NCI-H2227 (cell line): Measurements from ENCODE around the gene BCAS4.
"Not testable (repeated sequence)": the region's sequence is repeated elsewhere in the genome, so short reads cannot be mapped to it uniquely, and the experiment has no call there.

ENCODE experiments used
- DNase-seq: peaks from one replicate; lab custom pipeline; 2025; ENCODE audit not compliant: unreplicated experiment; lab: John Stamatoyannopoulos, UW

BCAS4 gene

DNA sequence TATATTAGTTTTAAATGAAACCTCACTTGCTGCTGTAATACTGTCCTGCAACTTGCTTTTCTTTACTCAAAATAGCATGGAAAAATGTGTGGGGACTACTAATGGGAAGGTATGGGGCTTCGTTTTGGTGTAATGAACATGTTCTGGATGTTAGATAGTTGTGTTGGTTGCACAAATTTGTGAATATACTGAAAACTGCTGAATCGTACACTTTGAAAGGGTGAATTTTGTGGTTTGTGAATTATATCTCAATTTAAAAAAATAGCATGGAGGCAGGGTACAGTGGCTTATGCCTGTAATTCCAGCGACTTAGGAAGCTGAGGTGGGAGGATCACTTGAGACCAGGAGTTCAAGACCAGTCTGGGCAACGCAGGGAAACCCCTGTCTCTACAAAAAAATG, 2.3 kb downstream of the BCAS4 start:
- DNase-seq = no peak

DNA sequence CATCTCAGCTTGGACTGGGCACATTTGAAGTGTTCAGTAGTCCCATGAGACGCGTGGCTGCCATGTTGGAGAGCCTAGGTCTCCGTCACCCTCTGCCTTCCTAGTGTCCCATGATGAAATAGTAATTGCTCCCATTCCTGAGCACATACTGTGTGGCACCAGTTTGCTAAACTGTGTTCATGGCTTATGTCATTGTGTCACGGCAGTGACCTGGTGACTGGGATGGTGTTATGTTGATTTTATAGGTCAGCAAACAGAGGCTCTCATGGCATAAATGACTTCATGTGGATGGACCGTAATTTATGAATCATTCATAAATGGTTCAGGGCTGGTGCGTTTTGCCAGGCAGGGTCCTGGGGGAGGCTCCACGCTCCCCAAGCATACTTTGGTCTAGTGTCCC, 3.8 kb downstream of the BCAS4 start:
- no peak for DNase-seq

DNA sequence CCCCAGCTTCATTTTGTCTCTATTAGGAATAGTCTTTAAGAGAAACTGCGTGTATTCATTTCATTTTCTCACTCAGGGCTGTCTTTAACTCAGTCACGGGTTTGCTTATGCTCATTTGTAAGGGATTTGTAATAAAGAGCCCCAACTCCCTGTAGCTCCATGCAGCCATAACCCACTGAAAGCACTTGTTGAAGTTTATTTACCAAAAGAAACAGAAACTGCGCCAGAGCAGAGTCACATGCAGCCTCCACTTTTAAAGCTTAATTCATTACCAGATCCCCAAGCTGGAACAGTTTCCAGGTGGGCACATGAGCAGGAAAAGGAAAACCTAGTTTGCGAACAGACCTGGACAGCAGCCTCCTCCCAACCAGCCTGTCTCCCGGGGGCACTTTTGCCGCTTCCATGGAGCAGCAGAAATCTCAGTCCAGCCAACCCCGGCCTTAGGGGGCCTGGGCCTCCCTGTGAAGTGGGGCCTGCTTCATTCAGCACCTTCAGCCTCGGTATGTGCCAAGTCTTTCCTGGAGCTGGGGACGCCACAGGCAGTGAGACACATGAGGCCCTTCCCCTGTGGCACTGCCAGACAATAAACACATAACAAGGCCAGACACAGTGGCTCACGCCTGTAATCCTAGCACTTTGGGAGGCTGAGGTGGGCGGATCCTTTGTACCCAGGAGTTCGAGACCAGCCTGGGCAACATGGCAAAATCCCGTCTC, 4.5 kb downstream of the BCAS4 start:
- DNase-seq = peak; percentile 7

DNA sequence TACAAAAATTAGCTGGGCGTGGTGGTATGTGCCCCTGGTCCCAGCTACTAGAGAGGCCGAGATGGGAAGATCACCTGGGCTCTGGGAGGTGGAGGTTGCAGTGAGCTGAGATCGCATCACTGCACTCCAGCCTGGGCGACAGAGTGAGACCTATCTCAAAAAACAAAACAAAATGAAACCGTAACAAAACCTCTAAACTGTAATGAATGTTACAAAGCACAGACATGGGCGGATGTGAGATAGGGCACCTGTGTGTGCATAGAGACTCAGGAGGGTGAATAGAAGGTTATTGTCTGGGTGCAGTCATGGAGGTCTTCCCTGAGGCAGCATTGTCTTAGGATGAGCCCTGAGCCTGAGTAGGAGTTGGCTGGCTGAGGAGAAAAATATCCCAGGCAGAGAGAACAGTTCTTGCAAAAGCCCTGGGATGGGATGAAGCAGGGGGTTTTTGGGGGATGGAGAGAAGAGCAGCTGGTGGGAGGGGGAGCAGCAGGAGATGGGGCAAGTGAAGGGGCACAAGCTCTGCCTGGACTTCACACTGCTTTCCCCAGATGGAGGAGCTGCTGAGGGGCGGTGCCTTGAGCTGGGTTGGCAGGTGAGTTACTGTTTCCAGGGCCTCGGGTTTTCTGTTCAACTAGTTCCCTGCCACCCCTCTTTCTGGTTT, 5.2 kb downstream of the BCAS4 start:
- no peak for DNase-seq

DNA sequence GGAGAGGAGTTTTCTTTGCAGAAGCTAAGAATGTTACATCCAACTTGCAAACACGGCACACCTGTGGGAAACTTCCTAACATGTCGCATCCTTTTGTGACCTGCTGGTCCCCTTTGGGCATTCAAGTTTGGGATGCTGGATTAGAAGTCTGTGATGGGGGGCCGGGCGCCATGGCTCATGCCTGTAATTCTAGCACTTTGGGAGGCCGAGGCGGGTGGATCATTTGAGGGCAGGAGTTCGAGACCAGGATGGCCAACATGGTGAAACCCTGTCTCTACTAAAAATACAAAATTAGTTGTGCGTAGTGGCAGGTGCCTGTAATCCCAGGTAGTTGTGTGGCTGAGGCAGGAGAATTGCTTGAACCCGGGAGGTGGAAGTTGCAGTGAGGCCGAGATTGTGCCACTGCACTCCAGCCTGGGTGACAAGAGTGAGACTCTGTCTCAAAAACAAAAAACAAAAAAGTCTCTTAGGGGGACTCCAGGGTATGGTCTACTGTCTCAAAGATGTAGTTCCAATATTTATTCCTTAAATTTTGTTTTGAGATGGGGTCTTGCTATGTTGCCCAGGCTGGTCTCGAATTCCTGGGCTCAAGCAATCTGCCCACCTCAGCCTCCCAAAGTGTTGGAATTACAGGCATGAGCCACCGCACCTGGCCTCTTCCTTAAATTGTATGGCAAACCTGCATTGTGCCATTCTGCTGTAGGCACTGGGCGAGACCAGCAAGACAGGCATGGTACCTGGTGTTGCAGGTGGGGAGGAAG, 6.3 kb downstream of the BCAS4 start:
- DNase-seq = not testable (repeated sequence)

DNA sequence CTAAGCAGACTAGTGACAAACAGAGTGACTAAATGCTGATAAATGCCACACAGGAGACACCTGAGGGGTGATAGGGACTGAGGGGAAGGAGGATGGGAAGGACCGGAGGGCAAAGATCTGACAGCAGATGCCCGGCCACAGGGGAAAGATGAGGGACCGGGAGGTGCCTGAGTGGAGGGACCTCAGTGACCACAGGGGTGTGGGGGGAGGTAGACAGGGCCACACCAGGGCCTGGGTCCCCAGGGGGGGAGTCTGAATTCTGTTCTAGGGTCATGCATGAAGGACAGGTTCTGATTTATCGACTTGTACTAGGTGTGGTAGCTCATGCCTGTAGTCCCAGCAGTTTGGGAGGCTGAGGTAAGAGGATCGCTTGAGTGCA, 6.9 kb downstream of the BCAS4 start:
- DNase-seq = no peak

DNA sequence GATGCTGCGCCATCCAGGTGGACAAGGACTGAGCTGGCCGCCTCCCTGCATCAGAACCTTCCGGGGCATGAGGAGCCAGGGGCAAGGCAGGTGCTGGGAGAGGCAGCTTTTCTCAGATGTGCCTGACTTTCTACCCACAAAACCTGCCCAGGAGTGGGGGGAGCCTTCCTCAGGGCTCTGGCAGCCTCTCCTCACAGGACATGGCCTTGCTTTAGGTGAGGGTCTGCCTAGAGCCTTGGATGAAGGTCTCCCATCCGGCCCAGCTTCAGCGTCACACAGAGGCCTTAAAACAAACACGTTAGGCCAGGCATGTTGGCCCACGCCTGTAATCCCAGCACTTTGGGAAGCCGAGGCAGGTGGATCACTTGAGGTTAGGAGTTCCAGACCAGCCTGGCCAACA, 7.4 kb downstream of the BCAS4 start:
- no peak for DNase-seq

DNA sequence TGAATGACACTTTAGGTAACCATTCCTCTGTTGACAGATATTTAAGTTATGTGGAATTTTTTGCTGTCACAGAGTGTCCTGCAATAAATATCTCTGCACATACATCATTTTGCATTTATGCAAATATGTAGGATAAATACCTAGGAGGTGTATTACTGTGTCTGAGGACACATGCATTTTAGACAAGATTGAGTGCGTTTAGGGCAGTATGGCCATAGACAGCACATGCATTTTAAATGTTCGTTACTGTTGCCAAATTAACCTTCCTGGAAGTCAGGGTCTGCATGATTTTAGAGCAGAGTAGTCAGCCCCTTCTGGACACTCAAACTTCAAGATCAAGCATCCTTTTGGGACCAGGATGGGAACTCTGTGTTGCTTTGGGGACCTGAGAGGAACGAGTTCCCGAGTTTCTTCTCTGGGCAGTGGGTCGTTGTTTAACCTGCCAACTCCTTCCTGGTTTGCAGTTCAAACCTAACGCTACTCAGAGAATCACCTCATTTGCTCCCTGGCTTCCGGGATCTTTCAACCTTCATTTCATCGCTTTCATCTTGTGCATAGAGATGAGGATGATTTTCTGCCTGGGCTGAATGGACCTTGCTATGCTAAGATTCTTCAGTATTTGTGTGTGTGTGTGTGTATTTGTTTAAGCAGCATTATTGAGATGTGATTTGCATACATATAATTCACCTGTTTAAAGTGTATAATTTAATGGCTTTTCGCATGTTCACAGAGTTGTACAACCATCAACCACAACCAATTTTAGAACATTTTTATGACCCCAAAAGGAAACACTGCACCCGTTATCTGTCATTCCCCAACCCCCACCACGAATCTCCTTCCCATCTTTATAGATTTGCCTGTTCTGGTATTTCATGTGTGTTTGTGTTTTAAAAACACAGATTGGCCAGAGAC, 9.8 kb downstream of the BCAS4 start:
- DNase-seq = no peak

DNA sequence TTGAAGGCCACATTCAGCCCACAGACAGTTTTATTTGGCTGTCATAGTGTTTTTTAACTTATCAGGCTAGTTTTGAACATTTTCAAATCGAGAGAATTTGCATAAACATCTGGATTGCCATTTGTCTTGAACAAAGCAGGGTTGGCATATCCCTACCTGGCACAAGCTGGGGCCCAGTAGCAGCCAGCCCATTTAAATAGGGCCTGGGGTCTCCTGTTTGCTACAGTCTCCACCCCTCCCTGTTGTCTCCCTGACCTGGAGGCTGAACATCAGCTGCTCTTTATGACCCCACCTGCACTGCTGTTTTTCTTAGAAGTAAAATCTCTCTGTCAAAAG, 10.5 kb downstream of the BCAS4 start:
- no peak for DNase-seq

DNA sequence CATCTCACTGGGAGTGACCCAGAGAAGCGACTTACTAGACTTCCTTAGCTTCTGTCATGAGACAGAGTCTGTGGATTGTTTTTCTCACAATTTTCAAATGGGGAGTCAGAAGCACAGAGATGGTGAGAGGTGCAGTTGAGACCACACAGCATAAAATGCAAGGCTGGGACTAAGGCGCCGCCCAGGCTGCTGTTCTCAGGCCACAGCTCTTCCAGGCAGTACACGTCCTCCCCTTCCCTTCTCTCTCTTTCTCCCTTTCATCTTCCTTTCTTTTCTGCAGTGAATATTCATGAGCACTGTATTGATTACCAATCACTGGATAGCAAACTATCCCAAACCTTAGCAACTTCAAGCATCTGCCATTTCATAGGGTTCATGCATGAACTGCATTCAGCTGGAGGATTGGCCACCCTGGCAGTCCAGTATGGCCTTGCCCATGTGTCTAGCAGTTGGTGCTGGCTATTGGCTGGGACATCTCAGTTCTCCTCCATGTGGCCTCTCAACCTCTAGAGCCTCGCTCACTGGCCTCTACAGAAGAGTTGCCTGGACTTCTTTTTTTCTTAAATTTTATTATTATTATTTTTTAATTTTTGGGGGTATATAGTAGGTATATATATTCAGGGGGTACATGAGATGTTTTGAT, 11.4 kb downstream of the BCAS4 start:
- DNase-seq = no peak

DNA sequence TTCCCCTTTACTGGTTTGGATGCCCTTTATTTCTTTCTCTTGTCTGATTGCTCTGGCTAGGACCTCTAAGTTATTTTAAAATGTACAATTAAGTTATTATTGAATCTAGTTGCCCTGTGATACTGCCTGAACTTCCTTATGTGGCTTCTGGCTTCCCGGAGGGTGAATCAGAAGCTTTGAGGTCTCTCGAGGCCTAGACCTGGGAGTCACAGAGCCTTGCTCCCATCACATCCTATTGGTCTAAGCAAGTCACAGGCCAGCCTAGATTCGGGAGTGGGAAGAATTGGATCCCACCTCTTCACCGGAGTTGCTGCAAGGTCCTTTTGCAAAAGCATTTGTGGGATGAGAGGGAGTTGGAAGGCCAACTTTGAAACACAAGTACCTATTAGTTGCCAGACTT, 15.2 kb downstream of the BCAS4 start:
- no peak for DNase-seq

DNA sequence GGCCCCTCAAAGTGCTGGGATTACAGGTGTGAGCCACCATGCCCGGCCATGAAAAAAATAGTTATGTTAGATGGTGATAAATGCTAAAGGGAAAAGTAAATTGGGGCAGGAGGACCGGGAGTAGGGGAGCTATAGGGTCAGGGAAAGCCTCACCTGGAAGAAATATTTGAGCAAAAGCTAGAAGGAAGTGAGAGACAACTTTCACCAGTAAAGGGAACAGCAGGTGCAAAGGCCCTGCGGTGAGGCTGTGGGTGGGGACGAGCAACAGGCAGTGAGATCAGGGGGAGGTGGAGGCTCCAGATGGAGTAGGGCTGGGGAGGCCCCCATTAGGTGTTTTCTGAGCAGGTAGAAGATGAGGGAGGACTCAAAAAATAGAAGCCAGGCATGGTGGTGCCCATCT, 16.0 kb downstream of the BCAS4 start:
- no peak for DNase-seq

DNA sequence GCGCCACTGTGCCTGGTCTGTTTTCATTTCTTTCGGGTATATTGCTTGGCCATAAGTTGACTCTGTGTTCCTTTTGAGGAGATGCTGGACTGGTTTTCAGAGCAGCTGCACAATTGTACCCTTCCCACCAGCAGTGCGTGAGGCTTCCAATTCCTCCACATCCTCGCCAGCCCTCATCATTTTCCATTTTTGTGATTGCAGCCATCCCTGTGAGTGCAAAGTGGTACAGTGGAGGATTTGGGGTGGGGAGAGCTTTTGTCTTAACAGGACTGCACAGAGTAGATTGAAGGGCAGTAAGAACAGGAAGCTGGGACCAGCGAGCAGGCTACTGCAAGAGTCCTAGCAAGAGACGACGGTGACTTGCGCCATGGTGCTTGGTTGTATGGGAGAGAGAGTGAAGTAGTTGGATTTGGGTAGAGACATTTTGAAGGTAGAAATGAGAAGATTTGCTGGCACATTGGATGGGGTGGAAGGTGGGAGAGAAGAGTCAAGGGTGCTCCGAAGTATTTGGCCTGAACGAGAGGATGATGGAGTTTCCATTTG, 18.3 kb downstream of the BCAS4 start:
- no peak for DNase-seq

DNA sequence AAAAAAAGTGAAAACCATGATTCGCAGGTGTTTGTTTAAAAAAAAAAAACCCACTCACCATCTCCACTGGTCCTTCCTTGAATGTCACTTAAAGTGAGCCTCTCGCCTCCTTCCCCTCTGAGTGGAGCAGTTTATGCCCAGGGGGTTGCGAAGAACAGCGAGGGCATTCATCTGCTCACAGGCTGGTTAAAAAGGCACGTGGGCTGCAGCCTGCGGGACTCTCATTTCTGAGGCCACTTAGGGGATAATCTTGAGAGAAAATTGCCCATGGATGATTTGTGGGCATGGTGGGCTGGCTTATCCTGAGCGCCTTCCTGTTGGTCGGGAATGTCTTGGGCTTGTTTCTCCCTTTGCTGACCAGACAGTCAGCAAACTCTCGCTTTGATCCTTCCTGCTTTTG, 18.9 kb downstream of the BCAS4 start:
- DNase-seq = peak; percentile 85

DNA sequence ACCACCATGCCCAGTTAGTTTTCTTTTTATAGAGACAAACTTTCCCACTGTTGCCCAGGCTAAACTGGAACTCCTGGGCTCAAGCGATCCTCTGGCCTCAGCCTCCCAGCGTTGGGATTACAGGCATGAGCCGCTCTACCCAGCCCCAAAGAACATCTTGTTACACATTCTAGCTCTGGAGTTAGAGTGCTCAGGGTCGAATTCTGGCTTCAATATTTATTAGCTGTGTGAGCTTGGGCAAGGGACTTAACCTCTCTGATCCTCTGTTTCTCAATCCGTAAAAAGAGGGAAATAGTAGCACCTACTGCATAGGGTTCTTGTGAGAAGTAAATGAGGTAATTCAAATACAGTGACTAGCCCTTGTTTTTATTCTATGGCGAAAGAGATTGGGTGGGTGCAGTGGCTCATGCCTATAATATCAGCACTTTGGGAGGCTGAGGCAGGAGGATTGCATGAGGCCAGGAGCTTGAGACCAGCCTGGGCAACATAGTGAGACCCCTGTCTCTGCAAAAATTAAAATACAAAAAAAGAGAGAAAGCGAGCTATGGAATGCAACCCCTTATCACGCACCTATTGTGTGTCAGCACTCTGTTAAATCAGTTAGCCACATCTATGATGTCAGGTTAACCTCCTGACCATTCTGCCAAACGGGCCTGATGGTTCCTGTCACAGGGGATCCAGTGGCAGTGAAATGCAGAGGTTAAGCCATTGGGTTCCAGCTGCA, 19.7 kb downstream of the BCAS4 start:
- DNase-seq = no peak

DNA sequence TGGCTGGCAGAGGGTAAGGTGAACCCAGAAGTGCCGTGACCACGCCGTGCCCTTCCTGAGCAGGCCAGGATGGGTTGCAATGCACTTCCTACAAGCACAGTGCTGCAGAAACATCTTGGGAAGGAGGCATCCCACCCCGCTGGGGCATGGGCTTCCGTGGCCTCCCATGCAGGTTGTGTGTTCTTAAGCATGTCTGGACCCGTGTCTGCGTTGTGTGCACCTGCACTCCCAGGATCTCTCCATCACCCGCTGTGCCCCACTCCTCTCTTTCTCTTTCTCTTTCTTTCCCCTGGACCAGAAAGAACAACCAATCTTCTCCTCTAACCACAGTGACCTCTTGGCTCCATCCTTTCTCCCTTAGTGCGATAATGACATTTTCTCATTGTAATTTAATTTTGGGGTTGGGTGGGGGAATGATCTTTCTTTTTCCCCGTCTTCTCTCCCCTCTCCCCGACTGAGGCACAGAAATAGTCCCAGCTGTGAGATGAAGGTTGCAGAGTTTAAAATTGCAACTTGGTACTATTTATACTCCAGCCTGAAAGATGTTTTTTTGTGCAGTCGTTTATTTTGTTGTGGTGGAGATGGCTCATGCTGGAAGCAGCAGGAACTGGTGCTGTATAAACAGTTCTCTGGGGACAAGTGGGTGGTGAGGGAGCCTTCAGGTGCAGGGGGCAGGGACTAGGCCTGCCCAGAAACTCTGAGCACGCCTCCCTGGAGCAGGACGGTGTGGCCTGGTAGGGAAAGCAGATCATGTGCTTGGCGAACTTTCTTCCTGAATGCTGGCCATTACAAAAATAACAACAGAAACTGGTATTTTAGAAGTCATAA, 20.5 kb downstream of the BCAS4 start:
- DNase-seq = peak; percentile 76

DNA sequence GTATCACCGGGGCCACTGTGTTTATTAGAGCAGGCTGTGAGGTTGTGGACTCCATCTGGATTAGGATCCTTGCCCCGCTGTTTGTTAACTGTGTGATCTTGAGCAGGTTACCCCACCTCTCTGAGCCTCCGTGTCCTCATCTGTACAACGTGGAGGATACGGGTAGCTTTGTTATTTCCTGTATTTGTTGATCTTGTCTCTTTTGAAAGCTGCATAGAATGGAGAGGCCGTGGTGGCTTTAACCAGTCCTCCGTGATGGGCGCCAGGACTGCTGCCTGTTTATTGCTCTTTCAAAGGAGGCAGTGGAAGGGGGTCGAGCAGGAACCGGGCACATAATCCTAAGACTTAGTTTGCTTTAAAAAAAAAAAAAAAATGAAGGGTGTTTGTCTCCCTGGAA, 22.9 kb downstream of the BCAS4 start:
- DNase-seq = no peak

DNA sequence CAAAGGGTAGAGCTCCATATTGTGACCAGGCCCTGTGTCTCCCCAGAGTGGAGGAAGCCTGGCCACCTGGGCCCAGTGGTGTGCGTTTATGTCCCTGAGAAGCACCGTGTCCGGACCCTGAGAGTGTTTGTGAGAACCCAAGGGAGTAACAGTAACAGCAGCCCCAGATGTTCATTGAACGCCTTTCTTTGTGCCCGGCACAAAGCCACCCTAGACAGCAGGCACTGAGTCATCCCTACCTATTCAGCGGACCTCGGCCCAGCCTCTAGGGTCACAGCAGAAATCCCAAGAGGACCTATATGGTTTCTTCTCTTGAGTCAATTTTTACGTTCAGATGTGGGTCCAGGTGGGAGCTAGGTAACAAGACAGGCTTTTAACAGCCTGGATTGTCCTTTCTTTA, 24.5 kb downstream of the BCAS4 start:
- no peak for DNase-seq
